ENCODE results near the gene MAL.

MAL gene

DNA sequence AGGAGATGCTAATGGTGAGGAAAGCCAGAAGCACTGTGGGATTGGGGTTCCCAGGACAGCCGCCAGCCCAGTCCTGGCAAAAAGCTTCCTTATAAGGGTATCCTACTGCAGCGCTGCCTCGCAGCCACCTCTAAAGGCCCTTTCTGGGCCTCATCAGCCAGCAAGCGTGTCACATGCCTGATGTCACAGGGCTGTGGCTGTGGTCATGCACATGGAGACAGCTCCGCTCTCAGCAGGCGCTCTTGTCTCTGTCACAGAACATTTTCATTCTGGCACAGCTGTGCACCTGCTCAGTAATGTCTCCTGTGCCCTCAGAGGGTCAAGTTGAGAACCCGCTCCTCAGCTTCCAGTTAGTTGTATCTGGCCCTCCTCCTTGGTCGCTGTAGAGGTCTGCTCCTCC lies 17.7 kb upstream of the MAL start:
- TF ChIP-seq CTCF (IDR thresholded peaks at IDR 0.05), result no peak

DNA sequence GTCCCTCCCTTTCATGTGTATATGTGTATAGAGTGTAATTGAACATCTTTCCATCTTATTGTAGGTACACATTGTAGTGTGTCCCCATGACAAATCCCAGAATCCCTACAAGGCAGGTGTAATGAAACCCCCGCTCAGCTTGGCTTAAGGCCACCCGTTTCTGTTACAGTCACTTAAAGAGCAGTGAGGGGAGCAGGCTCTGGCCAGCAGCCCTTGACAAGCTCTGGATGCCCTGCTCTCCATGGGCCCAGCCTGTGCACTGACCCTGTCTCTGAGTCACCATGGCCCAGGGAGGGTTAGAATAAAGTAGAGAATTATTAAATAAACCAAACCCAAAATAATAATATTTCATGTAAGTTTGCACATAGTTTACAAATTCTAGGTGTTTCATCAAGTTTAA lies 17.2 kb upstream of the MAL start:
- TF ChIP-seq CTCF (IDR thresholded peaks at IDR 0.05), result no peak

- no peak for TF ChIP-seq CTCF (IDR thresholded peaks at IDR 0.05)
These were observed 16.5 kb upstream of the MAL start for GRCh38 chr2:95008996-95009395.

- no peak for TF ChIP-seq CTCF (IDR thresholded peaks at IDR 0.05)
These were observed 16.1 kb upstream of the MAL start for GRCh38 chr2:95009412-95009811.

GRCh38 chr2:95010126-95010525 lies 15.4 kb upstream of the MAL start:
- no peak for TF ChIP-seq CTCF (IDR thresholded peaks at IDR 0.05)

GRCh38 chr2:95010718-95011117 lies 14.8 kb upstream of the MAL start:
- no peak for TF ChIP-seq CTCF (IDR thresholded peaks at IDR 0.05)

DNA sequence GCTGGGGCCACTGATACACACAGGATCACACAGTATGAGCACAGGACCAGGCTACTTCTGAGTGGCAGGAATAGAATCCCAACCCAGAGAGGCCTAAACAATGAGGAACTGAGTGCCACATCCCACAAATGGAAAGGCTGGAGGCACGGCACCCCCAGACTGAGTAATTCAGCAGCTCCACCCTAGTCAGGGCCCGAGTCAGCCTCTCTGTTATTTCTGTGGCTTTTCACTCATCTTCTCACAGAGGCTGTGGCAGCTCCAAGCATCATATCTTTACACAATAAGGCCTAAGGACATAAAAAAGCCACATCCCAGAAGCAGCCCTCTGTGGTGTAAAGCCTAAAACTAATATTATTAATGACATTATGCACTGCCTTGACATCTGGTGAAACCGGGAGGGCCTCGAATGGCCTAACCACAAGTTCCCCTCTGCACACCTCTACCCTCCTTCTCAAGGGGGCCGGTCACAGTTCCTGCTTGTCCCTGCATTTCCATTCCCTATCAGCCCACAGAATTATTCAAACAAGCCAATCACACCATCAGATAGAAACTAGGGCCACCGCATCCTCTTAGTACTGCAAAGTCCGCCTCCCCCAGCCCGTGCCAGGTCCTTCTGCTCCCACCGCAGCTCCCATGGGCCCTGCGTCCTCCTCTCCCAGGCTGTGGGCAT lies 12.5 kb upstream of the MAL start:
- TF ChIP-seq CTCF (IDR thresholded peaks at IDR 0.05), result no peak

DNA sequence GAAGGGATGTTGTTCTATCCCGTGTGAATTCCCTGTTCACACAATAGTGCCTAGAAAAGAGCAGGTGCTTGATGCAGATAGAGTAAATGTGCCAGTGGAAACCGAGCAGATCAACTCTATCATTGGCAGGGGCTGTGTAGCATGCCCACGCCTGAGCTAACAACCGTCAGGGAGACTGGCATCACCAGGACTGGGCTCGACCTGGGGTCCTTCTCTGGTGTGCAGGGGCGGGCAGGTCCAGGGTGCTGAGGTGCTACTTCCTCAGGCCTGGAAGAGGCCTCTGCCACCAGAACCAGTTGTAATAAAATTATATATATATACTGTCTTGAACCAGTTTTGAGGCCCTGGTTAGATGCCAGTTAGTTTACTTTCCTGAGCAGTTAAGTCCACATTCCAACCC lies 11.8 kb upstream of the MAL start:
- no peak for TF ChIP-seq CTCF (IDR thresholded peaks at IDR 0.05)
